Activated naive CD4-positive, alpha-beta T cell treated with anti-CD3 and anti-CD28 coated beads, Interleukin-2, amount 50 U/mL, for 16 hours (primary cell): Measurements from ENCODE around the gene G2E3.

ENCODE experiments used
- DNase-seq: peaks from one replicate; pipeline ENCODE4 v3.0.0-alpha.2; 2020

Gene G2E3

DNA sequence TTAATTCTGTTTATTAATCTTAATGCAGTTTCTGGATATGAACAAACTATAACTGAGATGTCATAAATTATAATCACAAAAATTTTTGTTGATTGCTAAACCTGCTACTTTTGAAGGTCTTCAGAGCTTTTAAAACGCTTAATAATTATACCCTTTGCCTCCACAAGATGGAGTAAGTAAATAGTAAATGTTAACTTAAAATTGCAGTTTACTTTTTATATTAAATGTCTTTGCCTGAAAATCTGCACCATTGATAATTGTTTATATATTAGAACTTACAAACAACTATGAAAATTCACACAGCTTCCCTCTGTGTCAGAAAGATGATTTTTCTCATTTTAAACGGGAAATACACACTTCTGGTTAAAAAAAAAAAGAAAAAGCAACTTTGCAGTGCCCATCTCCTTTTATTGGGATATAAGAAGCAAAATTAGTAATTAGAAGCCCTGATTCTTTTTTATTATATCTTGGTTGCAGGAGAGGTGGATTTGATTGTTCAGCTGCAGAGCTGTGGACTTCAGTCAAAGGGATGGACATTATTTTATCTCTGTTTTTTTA, 98.7 kb downstream of the G2E3 start:
- DNase-seq: no peak

GRCh38 chr14:30658645-30659044, 99.7 kb downstream of the G2E3 start:
- no peak for DNase-seq

DNA sequence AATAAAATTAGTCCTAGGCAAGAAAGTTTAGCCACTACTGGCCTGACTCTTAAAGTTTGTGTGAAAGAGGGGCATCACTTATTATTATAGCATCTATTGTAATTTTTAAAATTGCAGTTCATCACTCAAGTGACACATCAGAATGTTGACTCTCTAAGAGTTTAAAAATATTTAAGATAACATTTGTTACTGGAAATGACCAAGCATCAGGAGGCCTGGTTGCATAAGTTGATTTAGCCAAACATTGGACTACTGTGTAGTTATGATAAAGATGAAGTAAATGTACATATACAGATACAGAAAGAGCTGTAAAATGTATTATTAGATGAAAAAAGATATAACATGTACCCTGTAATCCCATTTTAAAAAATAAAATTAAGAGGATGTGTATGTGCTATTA, 110.6 kb downstream of the G2E3 start:
- no peak for DNase-seq
